Stimulated activated CD4-positive, alpha-beta T cell treated with anti-CD3 and anti-CD28 coated beads, Interleukin-12 subunit alpha, Interleukin-12 subunit beta, amount 100 ng/mL, for 24 hours (primary cell): Measurements from ENCODE around the gene EEPD1.

Source experiments
- DNase-seq, 2 experiments: peaks; one replicate each; pipeline ENCODE4 v3.0.0-alpha.2; 2020; ENCODE audit warnings: low read depth in 2 of 2

EEPD1 gene

GRCh38 chr7:36279200-36279925, 126.3 kb downstream of the EEPD1 start:
- DNase-seq: no peak

- DNase-seq: no peak
Observed at GRCh38 chr7:36279926-36280315, 126.9 kb downstream of the EEPD1 start.

- DNase-seq: no peak
Observed at GRCh38 chr7:36280840-36281812, 128.1 kb downstream of the EEPD1 start.

GRCh38 chr7:36281945-36282717, 129.1 kb downstream of the EEPD1 start:
- DNase-seq: no peak

- DNase-seq: no peak
Observed at GRCh38 chr7:36283181-36283580, 130.1 kb downstream of the EEPD1 start.

GRCh38 chr7:36283711-36284130, 130.7 kb downstream of the EEPD1 start:
- DNase-seq: no peak

- no peak for DNase-seq
Observed at GRCh38 chr7:36284456-36285090, 131.5 kb downstream of the EEPD1 start.

GRCh38 chr7:36285276-36285675, 132.2 kb downstream of the EEPD1 start:
- no peak for DNase-seq

- DNase-seq: peak in 1 of 2 experiments; percentile 23
Observed at GRCh38 chr7:36286226-36286625, 133.2 kb downstream of the EEPD1 start.

GRCh38 chr7:36286688-36287087, 133.6 kb downstream of the EEPD1 start:
- DNase-seq: no peak

- DNase-seq: peak in 1 of 2 experiments; percentile 30
Observed at GRCh38 chr7:36287371-36288241, 134.6 kb downstream of the EEPD1 start.

GRCh38 chr7:36288501-36288900, 135.4 kb downstream of the EEPD1 start:
- no peak for DNase-seq

GRCh38 chr7:36289833-36290661, 137.0 kb downstream of the EEPD1 start:
- no peak for DNase-seq

GRCh38 chr7:36291387-36292316, 138.6 kb downstream of the EEPD1 start:
- peak; percentile 48 to 67 for DNase-seq

GRCh38 chr7:36295090-36295489, 142.0 kb downstream of the EEPD1 start:
- no peak for DNase-seq

- no peak for DNase-seq
Observed at GRCh38 chr7:36296284-36296683, 143.2 kb downstream of the EEPD1 start.

GRCh38 chr7:36297364-36298009, 144.4 kb downstream of the EEPD1 start:
- no peak for DNase-seq

- no peak for DNase-seq
Observed at GRCh38 chr7:36298106-36298505, 145.1 kb downstream of the EEPD1 start.
